BJ (cell line): ENCODE measurements around the gene SH2D6. TPM values are rescaled to one million over a fixed set of nuclear protein-coding genes. Genes with fewer than 3 reads are reported as not detected.

Experiments used
- CTCF ChIA-PET: fragments of 350-600 bp; formaldehyde crosslinking; extraction: SDS; loops from one replicate; lab custom pipeline; 2021; ENCODE audit warnings: antibody characterized with exemption, inconsistent platforms; lab: Yijun Ruan, JAX
- POLR2A ChIA-PET: fragments of 300-600 bp; sonication (Branson Sonifier 250); formaldehyde crosslinking; extraction: SDS; loops from one replicate; lab custom pipeline; 2021; ENCODE audit warnings: antibody characterized with exemption; lab: Charles Lee
- DNase-seq: peaks from one replicate; pipeline ENCODE4 v3.0.0-alpha.2; 2011; ENCODE audit warnings: low read depth
- H3K27me3 ChIP-seq: 2 replicates; pipeline ENCODE4 v1.6.0; 2011; ENCODE audit warnings: low read length; ENCODE audit not compliant: control insufficient read depth, insufficient read depth
- H3K36me3 ChIP-seq: 2 replicates; pipeline ENCODE4 v1.5.1; 2011; ENCODE audit warnings: low read length; ENCODE audit not compliant: control insufficient read depth, insufficient read depth
- H3K4me3 ChIP-seq: 2 replicates; pipeline ENCODE4 v1.5.1; 2011; ENCODE audit warnings: low read depth, mild to moderate bottlenecking, control low read depth, low read length
- CTCF ChIP-seq: IDR thresholded peaks from 2 replicates; pipeline ENCODE4 v1.5.1; 2011; ENCODE audit warnings: low read depth, mild to moderate bottlenecking, control low read depth, inconsistent platforms, low read length, moderate library complexity; ENCODE audit not compliant: insufficient read depth
- polyA plus RNA-seq: library from polyadenylated mRNA; depleted of rRNA; stranded (reverse); fragments of >200 nt; gene quantifications from 2 replicates; pipeline ENCODE4 v1.2.3, GENCODE V29; 2011

The SH2D6 gene
- polyA plus RNA-seq, 1 experiment, result 0.18 TPM

GRCh38 chr2:85457877-85458316 lies 39.4 kb downstream of the SH2D6 start:
- no peak for DNase-seq

GRCh38 chr2:85458601-85459563 lies 40.4 kb downstream of the SH2D6 start:
- POLR2A ChIA-PET, result no interaction called here
- CTCF ChIA-PET, result interaction anchor here (1.1 kb wide), 1 partner anchor 21 kb away, joined by 3 read pairs; no protein-coding TSS in a partner anchor
- Histone ChIP-seq H3K36me3 (no peaks in the 10 kb centered on the region), H3K27me3 (peaks cover 3% of the 10 kb centered on the region), H3K4me3 (no peak overlapping the region)
- TF ChIP-seq CTCF, result no peak
- no peak for DNase-seq

More at GRCh38 chr2:85457877-85458316, 39.4 kb downstream of the SH2D6 start:
- ChIA-PET CTCF (interaction anchor here (1.1 kb wide), 1 partner anchor 20 kb away, joined by 3 read pairs; no protein-coding TSS in a partner anchor), POLR2A (no interaction called here)
- H3K36me3 ChIP-seq, result no peaks in the 10 kb centered on the region
- no peak overlapping the region for H3K4me3 ChIP-seq
- no peak for TF ChIP-seq CTCF
- H3K27me3 ChIP-seq, result peaks cover 3% of the 10 kb centered on the region

- Histone ChIP-seq H3K36me3 (no peaks in the 10 kb centered on the region), H3K27me3 (peaks cover 3% of the 10 kb centered on the region), H3K4me3 (no peak overlapping the region)
- no peak for DNase-seq
- CTCF ChIA-PET, result no interaction called here
- TF ChIP-seq CTCF, result no peak
- POLR2A ChIA-PET, result no interaction called here
These were observed 41.3 kb downstream of the SH2D6 start for GRCh38 chr2:85459771-85460170.

GRCh38 chr2:85462322-85462721 lies 43.8 kb downstream of the SH2D6 start:
- H3K27me3 ChIP-seq, result no peaks in the 10 kb centered on the region
- H3K4me3 ChIP-seq, result no peak overlapping the region
- ChIA-PET CTCF (no interaction called here), POLR2A (no interaction called here)
- no peaks in the 10 kb centered on the region for H3K36me3 ChIP-seq
- DNase-seq, result no peak
- TF ChIP-seq CTCF, result no peak

- no peak for DNase-seq
- POLR2A ChIA-PET, result no interaction called here
- CTCF ChIA-PET, result interaction anchor here (0.8 kb wide), 1 partner anchor 11 kb away, joined by 3 read pairs; no protein-coding TSS in a partner anchor
These were observed 49.7 kb downstream of the SH2D6 start for GRCh38 chr2:85468096-85468703.

More at GRCh38 chr2:85468096-85468703, 49.7 kb downstream of the SH2D6 start:
- no peak for TF ChIP-seq CTCF
- Histone ChIP-seq H3K4me3 (no peak overlapping the region), H3K36me3 (no peaks in the 10 kb centered on the region), H3K27me3 (no peaks in the 10 kb centered on the region)
